Measurements from ENCODE around the gene CCDC187.

DNA sequence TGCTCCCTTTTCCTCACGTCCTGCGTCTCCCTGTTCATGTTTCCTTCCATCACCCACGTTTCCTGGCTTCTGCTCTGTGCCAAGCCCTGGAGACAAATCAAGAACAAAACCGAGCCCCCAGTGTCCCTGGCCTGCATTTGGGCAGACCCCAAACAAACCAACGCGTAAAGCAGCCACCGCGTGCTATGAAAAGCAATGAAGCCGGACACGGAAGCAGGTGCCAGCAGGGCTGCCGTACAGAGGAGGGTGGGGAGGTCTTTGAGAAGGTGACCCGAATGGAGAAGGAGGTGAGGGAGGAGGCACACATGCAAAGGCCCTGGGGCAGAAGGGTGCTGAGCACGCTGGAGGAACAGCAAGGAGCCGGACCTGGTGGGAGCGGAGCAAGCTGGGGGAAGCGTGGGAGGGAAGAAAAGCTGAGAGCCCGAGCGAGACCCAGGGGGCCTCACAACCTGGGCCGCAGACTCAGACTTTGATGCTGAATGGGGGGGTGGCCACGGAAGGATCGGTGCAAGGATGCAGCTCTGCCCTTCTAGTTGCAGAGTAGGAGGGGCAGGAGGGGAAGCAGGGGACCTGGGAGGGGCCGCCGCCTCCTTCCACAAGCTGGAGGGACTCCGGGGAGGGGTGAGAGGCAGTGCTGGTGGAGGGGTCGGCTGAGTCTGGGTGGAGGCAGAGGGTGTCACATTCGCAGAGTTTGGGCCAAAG, 56.9 kb downstream of the CCDC187 start:
- TF ChIP-seq EZH2 (IDR thresholded peaks at IDR 0.05) = no peak
- TF ChIP-seq, protein P1, sequence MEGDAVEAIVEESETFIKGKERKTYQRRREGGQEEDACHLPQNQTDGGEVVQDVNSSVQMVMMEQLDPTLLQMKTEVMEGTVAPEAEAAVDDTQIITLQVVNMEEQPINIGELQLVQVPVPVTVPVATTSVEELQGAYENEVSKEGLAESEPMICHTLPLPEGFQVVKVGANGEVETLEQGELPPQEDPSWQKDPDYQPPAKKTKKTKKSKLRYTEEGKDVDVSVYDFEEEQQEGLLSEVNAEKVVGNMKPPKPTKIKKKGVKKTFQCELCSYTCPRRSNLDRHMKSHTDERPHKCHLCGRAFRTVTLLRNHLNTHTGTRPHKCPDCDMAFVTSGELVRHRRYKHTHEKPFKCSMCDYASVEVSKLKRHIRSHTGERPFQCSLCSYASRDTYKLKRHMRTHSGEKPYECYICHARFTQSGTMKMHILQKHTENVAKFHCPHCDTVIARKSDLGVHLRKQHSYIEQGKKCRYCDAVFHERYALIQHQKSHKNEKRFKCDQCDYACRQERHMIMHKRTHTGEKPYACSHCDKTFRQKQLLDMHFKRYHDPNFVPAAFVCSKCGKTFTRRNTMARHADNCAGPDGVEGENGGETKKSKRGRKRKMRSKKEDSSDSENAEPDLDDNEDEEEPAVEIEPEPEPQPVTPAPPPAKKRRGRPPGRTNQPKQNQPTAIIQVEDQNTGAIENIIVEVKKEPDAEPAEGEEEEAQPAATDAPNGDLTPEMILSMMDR (IDR thresholded peaks at IDR 0.05) = no peak
